T-helper 2 cell treated with Interferon-gamma antibody and Interleukin-4, amounts not matched to agents 100 ng/mL and 5 ng/mL, for 36 hours (primary cell): Measurements from ENCODE around the gene FN3KRP. TPM values are rescaled to one million over a fixed set of nuclear protein-coding genes. Genes with fewer than 3 reads are reported as not detected.

Experiments
- intact Hi-C: fragments of 100-400 bp; cut with micrococcal nuclease; formaldehyde crosslinking; loops from one replicate; pipeline ENCODE4 v1.15.1; 2023
- total RNA-seq: library from RNA; stranded (reverse); gene quantifications from 2 replicates; pipeline ENCODE4 v1.2.3, GENCODE V29; 2022

FN3KRP gene
- total RNA-seq, 1 donor from 2014 or later = 41.0 TPM

GRCh38 chr17:82687375-82687861, 29.1 kb upstream of the FN3KRP start:
- intact Hi-C loops = no loop called here

- intact Hi-C loops = no loop called here
Measured at GRCh38 chr17:82687871-82688270, 28.6 kb upstream of the FN3KRP start.

GRCh38 chr17:82689077-82689476, 27.4 kb upstream of the FN3KRP start:
- intact Hi-C loops = no loop called here

DNA sequence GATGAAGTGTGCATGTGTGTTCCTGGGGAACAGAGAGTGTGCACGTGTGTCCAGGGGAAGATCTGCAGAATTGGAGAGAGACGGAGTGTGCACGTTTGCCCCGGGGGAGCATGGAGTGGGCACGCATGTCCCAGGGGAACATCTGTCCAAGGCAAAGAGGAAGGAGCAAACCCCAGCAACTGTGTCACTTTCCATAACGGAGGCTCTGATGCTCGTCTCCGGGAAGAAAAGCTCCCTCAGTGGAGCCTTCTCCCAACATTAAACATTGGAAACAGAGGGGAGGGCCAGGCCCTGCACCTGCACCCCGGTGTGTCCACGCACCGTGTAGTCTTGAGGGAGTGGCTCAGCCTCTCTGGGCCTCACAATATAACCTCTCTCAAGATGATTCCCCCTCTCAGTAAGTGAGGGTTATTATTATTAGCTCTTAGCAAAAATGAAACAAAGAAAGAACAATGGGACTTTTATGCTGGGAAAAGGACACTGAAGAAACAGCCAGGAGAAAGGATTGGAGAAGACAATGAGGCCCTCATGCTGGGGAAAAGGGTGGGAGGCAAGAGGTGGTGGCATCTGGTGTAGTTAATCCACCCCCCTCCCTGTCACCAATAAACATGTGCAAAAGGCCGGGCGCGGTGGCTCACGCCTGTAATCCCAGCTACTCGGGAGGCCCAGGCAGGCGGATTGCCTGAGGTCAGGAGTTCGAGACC, 25.6 kb upstream of the FN3KRP start:
- intact Hi-C loops = no loop called here

DNA sequence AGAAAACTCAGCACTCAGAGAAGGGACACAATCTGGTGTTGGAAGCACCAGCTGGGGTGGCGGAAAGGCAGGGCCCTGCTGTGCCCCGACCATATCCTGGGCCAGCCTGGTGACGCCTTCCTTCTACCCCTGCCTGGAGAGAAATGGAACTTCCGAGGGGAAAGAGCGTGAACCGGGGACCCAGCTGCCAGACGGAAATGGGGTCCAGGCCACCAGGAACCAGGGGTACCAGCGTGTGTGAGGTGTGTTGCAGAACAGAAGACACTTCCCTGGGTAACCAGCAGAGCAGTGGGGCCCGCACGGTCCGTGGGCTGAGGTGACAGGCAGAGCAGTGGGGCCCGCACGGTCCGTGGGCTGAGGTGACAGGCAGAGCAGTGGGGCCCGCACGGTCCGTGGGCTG, 24.8 kb upstream of the FN3KRP start:
- intact Hi-C loops = no loop called here

- intact Hi-C loops = no loop called here
Measured at GRCh38 chr17:82692268-82692667, 24.2 kb upstream of the FN3KRP start.

DNA sequence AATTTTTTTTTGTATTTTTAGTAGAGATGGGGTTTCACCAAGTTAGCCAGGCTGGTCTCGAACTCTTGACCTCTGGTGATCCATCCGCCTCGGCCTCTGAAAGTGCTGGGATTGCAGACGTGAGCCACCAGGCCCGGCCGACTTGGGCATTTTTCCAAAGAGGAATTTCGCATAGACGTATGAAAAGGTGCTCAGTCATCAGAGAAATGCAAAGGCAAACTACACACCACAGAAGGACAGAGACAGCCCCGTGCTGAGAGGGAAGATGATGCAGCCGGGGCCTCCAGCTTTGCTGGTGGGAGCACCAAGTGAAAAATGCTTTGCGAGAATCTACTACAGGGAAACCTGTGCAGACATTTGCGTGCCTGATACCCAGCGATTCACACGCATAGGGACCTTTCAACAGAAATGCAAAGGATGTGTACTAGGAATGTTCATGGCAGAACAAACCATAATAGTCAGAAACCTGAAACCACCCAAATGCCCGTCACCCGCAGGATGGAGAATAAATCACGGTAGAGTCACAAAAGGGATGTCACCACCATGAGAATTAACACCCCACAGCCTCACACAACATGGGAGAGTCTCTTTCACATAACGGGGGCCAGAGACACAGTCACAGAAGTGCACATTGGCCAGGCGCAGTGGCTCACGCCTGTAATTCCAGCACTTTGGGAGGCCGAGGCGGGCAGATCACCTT, 23.2 kb upstream of the FN3KRP start:
- intact Hi-C loops = no loop called here

- intact Hi-C loops = loop anchor here (5.0 kb wide), 1 partner anchor 58 kb away; the partner anchor contains the start of gene TBCD
Measured at GRCh38 chr17:82694647-82695046, 21.9 kb upstream of the FN3KRP start.

DNA sequence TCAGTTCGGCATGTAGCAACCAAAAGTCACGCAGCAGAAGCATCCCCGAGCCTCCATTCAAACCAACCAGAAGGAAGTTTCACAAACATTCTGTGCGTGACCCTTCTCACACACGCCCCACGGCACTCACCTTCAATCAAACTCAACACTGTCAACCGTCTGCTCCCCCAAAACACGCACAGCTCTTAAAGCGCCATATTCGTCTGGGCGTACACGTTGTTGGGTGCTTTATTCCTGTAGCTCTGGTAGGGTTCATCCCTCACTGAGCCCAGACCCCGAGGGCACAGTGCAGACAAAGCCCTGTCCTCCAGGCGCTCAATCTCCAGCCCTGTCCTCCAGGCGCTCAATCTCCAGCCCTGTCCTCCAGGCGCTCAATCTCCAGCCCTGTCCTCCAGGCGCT, 20.2 kb upstream of the FN3KRP start:
- intact Hi-C loops = loop anchor here (5.0 kb wide), 1 partner anchor 56 kb away; the partner anchor contains the start of gene TBCD

DNA sequence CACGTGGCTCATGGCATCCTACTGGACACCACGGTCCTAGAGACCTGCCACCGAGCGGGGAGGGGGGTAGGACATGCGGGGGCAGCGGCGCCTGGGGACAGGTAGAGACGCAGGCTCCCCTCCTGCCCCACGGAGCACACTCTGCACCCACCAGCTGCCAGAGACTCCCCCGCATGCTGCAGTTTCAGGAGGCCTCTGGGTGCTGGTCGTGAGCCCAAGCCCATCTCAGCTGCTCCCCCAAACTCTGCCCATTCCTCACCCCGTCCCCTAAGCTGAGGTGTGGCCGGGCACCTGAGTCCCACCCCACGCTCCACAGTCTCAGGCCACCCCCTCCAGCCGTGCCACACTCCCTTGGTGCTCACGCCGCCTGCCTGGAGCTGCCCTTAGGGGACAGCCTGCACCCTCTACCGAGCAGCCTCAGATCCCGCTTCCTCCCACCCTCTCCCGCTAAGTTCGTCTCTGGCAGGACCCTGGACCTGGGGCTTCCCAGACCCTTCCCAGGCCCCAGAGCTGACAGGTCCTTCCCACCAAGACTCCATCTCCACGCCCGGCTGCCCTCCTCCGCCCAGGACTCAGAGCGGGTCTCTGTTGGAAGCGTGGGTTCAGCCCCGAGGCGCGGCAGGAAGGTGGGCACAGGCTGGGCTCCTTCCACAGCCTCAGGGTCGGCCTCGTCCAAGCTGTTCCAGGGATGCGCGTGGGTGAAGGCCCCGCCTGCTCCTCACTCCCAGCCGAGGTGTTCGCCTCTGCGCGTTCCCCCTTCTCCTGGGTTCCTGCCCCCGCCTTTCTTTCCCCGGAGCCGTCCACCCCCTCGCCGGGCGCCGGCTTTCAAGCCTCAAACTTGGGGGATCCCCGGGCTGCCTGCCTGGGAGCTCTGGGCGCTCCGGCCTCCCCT, 19.3 kb upstream of the FN3KRP start:
- intact Hi-C loops = loop anchor here (5.0 kb wide), 1 partner anchor 55 kb away; the partner anchor contains the start of gene TBCD

DNA sequence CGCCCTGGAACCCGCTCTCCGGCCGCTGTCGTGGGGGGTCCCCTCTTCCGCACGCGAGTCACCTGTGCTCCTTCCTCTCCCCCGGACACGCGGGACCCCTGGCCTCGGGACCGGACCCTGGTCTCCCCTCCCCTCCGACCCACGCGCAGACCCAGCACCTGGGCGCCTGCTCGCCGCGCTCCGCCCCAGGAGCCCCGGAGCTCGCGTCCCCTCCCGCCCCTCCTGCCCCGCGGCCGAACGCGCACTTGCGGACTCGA, 18.8 kb upstream of the FN3KRP start:
- intact Hi-C loops = loop anchor here (1.0 to 5.0 kb wide), 2 partner anchors 19 to 55 kb away; partner anchors contain the start of genes FN3KRP and TBCD

GRCh38 chr17:82698065-82698973, 18.2 kb upstream of the FN3KRP start, which contains the start of gene RAB40B:
Gene RAB40B, minus strand, starts transcription at chr17:82698698. Its CDS starts 102 bp downstream, at chr17:82698596.
- intact Hi-C loops = loop anchor here (1.0 to 5.0 kb wide), 2 partner anchors 18 to 54 kb away; partner anchors contain the start of genes FN3KRP and TBCD

- intact Hi-C loops = loop anchor here (1.0 to 5.0 kb wide), 2 partner anchors 17 to 53 kb away; partner anchors contain the start of genes FN3KRP and TBCD
Measured at GRCh38 chr17:82698974-82699442, 17.5 kb upstream of the FN3KRP start.

GRCh38 chr17:82699551-82699950, 17.0 kb upstream of the FN3KRP start:
- intact Hi-C loops = loop anchor here (5.0 kb wide), 1 partner anchor 53 kb away; the partner anchor contains the start of gene TBCD

- intact Hi-C loops = no loop called here
Measured at GRCh38 chr17:82702231-82702927, 14.1 kb upstream of the FN3KRP start.

DNA sequence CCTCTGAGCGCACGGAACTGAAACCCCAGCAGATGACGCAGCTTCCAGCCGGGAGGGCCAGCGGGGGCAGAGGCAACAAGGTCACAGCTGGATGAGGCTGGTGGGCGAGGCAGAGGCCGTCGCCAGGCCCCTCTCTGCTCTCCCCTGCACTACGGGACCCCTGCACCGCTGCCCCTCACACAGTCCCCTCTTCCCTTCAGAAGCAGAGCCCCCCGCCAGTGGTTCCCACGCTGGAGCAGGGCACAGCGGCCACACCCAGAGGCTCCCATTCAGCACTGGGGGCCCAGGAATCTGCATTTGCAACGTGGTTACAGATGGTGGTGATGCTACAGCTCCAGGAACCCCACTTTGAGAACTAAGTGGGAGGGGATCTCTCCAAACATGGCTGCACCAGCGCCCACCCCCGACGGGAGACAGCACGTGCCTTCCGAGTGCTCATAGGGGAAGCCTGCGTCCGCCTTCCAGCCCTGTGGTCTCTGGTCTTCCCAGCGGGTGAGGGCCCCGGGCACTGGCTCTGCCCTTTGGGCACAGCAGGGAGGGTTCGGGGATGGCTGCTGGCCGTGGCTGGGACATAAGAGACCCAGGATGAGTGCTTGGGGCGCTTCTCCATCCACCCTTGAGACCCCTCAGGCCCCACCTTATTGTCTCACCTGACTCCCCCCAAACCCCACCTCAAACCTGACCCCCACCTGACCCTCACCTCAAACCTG, 13.3 kb upstream of the FN3KRP start:
- intact Hi-C loops = no loop called here

- intact Hi-C loops = no loop called here
Measured at GRCh38 chr17:82703935-82704865, 12.3 kb upstream of the FN3KRP start.

DNA sequence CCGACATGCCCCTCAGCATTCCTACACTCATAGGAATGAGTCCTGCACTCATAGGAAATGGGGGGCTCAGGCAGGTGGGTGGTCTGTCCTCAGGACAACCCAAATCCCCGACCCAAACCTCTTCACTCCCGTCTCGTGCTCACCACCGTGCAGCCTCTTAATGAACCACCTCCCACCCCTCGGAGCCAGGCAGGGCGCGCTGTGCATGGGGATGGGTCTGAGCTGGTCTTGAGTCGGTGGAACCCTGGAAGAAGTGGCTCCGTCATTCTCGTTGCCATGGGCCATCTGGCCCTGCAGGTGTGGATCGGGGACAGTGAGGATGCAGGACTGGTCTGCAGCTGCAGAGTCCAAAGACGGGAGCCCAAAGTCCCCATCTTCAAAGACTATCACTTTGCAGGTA, 11.6 kb upstream of the FN3KRP start:
- intact Hi-C loops = no loop called here
